Natural killer cell treated with Interleukin-12 subunit alpha and Interleukin-12 subunit beta and Interleukin-15 and Interleukin-18, amount 100 ng/mL, for 72 hours (primary cell): ENCODE data around the gene KCNS1. TPM values are rescaled to one million over a fixed set of nuclear protein-coding genes. Genes with fewer than 3 reads are reported as not detected.

Experiments used
- ATAC-seq, 2 donors: fragments of 150-1000 bp; cut with Tn5 transposase in 1 of 2; sonication (Bioruptor Pico), chemical (Tn5 transposase) in 1 of 2; 2 replicates each; pipeline ENCODE4 v1.10.0; 2021
- DNase-seq: peaks from one replicate; pipeline ENCODE4 v3.0.0; 2022; ENCODE audit warnings: low spot score
- H3K27ac Mint-ChIP-seq, 2 donors: 1 replicate in 1 of 2; 2 replicates in 1 of 2; pipeline ENCODE4 v1.8.0; 2022; ENCODE audit warnings: mixed read lengths in 2 of 2, mild to moderate bottlenecking in 1 of 2, moderate library complexity in 1 of 2
- H3K27me3 Mint-ChIP-seq, 2 donors: 1 replicate in 1 of 2; 2 replicates in 1 of 2; pipeline ENCODE4 v1.8.0; 2022; ENCODE audit warnings: mixed read lengths in 2 of 2
- H3K36me3 Mint-ChIP-seq: one replicate; pipeline ENCODE4 v1.8.0; 2022; ENCODE audit warnings: mixed read lengths
- H3K4me1 Mint-ChIP-seq, 2 donors: 1 replicate in 1 of 2; 2 replicates in 1 of 2; pipeline ENCODE4 v1.8.0; 2022; ENCODE audit warnings: low read depth in 2 of 2, mixed read lengths in 2 of 2, mild to moderate bottlenecking in 1 of 2
- H3K4me3 Mint-ChIP-seq: one replicate; pipeline ENCODE4 v1.8.0; 2022; ENCODE audit warnings: mixed read lengths
- H3K9me3 Mint-ChIP-seq: 2 replicates; pipeline ENCODE4 v1.8.0; 2022; ENCODE audit warnings: mixed read lengths
- total RNA-seq, 2 donors: library from RNA; stranded (reverse); gene quantifications; one replicate each; pipeline ENCODE4 v1.2.3, GENCODE V29; 2022

KCNS1 gene
- total RNA-seq, 2 donors from 2014 or later = 0.24 to 0.33 TPM

GRCh38 chr20:45115829-45116228, 14.9 kb upstream of the KCNS1 start:
- ATAC-seq (no peak), DNase-seq (no peak)
- Mint-ChIP-seq H3K27ac (no peak overlapping the region), H3K4me3 (no peak overlapping the region), H3K9me3 (no peaks in the 10 kb centered on the region), H3K4me1 (peaks cover 0 to 3% of the 10 kb centered on the region in 2 donors), H3K27me3 (peaks cover 9 to 18% of the 10 kb centered on the region in 2 donors), H3K36me3 (no peaks in the 10 kb centered on the region)

GRCh38 chr20:45115386-45115774, 14.5 kb upstream of the KCNS1 start:
- Mint-ChIP-seq H3K27me3 (peaks cover 8 to 15% of the 10 kb centered on the region in 2 donors), H3K27ac (no peak overlapping the region), H3K4me3 (no peak overlapping the region), H3K9me3 (no peaks in the 10 kb centered on the region), H3K4me1 (peaks cover 0 to 3% of the 10 kb centered on the region in 2 donors), H3K36me3 (no peaks in the 10 kb centered on the region)
- ATAC-seq = no peak
- no peak for DNase-seq

GRCh38 chr20:45114465-45115385, 13.8 kb upstream of the KCNS1 start, which contains the start of gene WFDC5:
TSS of gene WFDC5 (minus strand) at chr20:45115174. CDS start at chr20:45115083, 91 bp downstream.
- ATAC-seq = peak in 1 of 2 donors; percentile 56
- Mint-ChIP-seq H3K9me3 (no peaks in the 10 kb centered on the region), H3K4me1 (peaks cover 0 to 3% of the 10 kb centered on the region in 2 donors), H3K36me3 (no peaks in the 10 kb centered on the region), H3K27me3 (peaks cover 5 to 10% of the 10 kb centered on the region in 2 donors), H3K27ac (no peak within 1 kb of the TSS), H3K4me3 (no peak within 1 kb of the TSS)
- no peak for DNase-seq

- H3K4me3 Mint-ChIP-seq = no peak overlapping the region
- H3K9me3 Mint-ChIP-seq = no peaks in the 10 kb centered on the region
- H3K27ac Mint-ChIP-seq = no peak overlapping the region
- no peaks in the 10 kb centered on the region for H3K36me3 Mint-ChIP-seq
- ATAC-seq = no peak
- DNase-seq = no peak
- H3K4me1 Mint-ChIP-seq = peaks cover 0 to 3% of the 10 kb centered on the region in 2 donors
- peaks cover 5 to 10% of the 10 kb centered on the region in 2 donors for H3K27me3 Mint-ChIP-seq
These were observed 12.9 kb upstream of the KCNS1 start for GRCh38 chr20:45113865-45114264.

GRCh38 chr20:45112754-45113153, 11.8 kb upstream of the KCNS1 start:
- no peak for ATAC-seq
- no peak for DNase-seq
- no peak overlapping the region for H3K4me3 Mint-ChIP-seq
- no peaks in the 10 kb centered on the region for H3K9me3 Mint-ChIP-seq
- H3K27me3 Mint-ChIP-seq = peaks cover 5% of the 10 kb centered on the region in 2 donors
- H3K36me3 Mint-ChIP-seq = no peaks in the 10 kb centered on the region
- H3K4me1 Mint-ChIP-seq = peaks cover 0 to 3% of the 10 kb centered on the region in 2 donors
- no peak overlapping the region for H3K27ac Mint-ChIP-seq

- ATAC-seq (no peak), DNase-seq (no peak)
- Mint-ChIP-seq H3K4me1 (peaks cover 0 to 3% of the 10 kb centered on the region in 2 donors), H3K36me3 (no peaks in the 10 kb centered on the region), H3K9me3 (no peaks in the 10 kb centered on the region), H3K4me3 (no peak overlapping the region), H3K27me3 (peaks cover 0 to 7% of the 10 kb centered on the region in 2 donors), H3K27ac (no peak overlapping the region)
These were observed 11.0 kb upstream of the KCNS1 start for GRCh38 chr20:45111799-45112471.

GRCh38 chr20:45111285-45111684, 10.4 kb upstream of the KCNS1 start:
- no peak overlapping the region for H3K27ac Mint-ChIP-seq
- H3K4me1 Mint-ChIP-seq = peaks cover 0 to 3% of the 10 kb centered on the region in 2 donors
- H3K36me3 Mint-ChIP-seq = no peaks in the 10 kb centered on the region

GRCh38 chr20:45110301-45110700, 9.4 kb upstream of the KCNS1 start:
- no peak for ATAC-seq
- Mint-ChIP-seq H3K27ac (no peak overlapping the region), H3K4me3 (no peak overlapping the region), H3K27me3 (peaks cover 0 to 7% of the 10 kb centered on the region in 2 donors), H3K9me3 (no peaks in the 10 kb centered on the region), H3K4me1 (peaks cover 0 to 3% of the 10 kb centered on the region in 2 donors), H3K36me3 (no peaks in the 10 kb centered on the region)
- no peak for DNase-seq

More at GRCh38 chr20:45111285-45111684, 10.4 kb upstream of the KCNS1 start:
- ATAC-seq (no peak), DNase-seq (no peak)
- peaks cover 0 to 7% of the 10 kb centered on the region in 2 donors for H3K27me3 Mint-ChIP-seq
- no peak overlapping the region for H3K4me3 Mint-ChIP-seq
- no peaks in the 10 kb centered on the region for H3K9me3 Mint-ChIP-seq

GRCh38 chr20:45109634-45110033, 8.7 kb upstream of the KCNS1 start:
- ATAC-seq (no peak), DNase-seq (no peak)
- peaks cover 6 to 12% of the 10 kb centered on the region in 2 donors for H3K27me3 Mint-ChIP-seq
- no peaks in the 10 kb centered on the region for H3K9me3 Mint-ChIP-seq
- H3K4me3 Mint-ChIP-seq = no peak overlapping the region
- no peak overlapping the region for H3K27ac Mint-ChIP-seq
- no peaks in the 10 kb centered on the region for H3K4me1 Mint-ChIP-seq
- H3K36me3 Mint-ChIP-seq = no peaks in the 10 kb centered on the region

GRCh38 chr20:45105317-45105716, 4.4 kb upstream of the KCNS1 start:
- no peak for DNase-seq
- H3K27ac Mint-ChIP-seq = no peak overlapping the region
- H3K36me3 Mint-ChIP-seq = no peaks in the 10 kb centered on the region
- H3K9me3 Mint-ChIP-seq = no peaks in the 10 kb centered on the region
- ATAC-seq = no peak
- peaks cover 0 to 3% of the 10 kb centered on the region in 2 donors for H3K4me1 Mint-ChIP-seq
- peaks cover 18 to 28% of the 10 kb centered on the region in 2 donors for H3K27me3 Mint-ChIP-seq
- no peak overlapping the region for H3K4me3 Mint-ChIP-seq

GRCh38 chr20:45104786-45105185, 3.9 kb upstream of the KCNS1 start:
- H3K9me3 Mint-ChIP-seq = no peaks in the 10 kb centered on the region

GRCh38 chr20:45103072-45103471, 2.1 kb upstream of the KCNS1 start:
- ATAC-seq = no peak
- Mint-ChIP-seq H3K4me1 (peaks cover 0 to 8% of the 10 kb centered on the region in 2 donors), H3K27ac (no peak overlapping the region), H3K27me3 (peaks cover 31 to 45% of the 10 kb centered on the region in 2 donors), H3K36me3 (no peaks in the 10 kb centered on the region), H3K4me3 (no peak overlapping the region), H3K9me3 (no peaks in the 10 kb centered on the region)
- no peak for DNase-seq

More at GRCh38 chr20:45104786-45105185, 3.9 kb upstream of the KCNS1 start:
- Mint-ChIP-seq H3K36me3 (no peaks in the 10 kb centered on the region), H3K4me3 (no peak overlapping the region), H3K27me3 (peaks cover 24 to 34% of the 10 kb centered on the region in 2 donors), H3K27ac (no peak overlapping the region), H3K4me1 (peaks cover 0 to 3% of the 10 kb centered on the region in 2 donors)
- DNase-seq (no peak), ATAC-seq (no peak)

- DNase-seq (no peak), ATAC-seq (no peak)
- Mint-ChIP-seq H3K4me3 (no peak overlapping the region), H3K9me3 (no peaks in the 10 kb centered on the region), H3K27me3 (peaks cover 30 to 45% of the 10 kb centered on the region in 2 donors), H3K27ac (no peak overlapping the region), H3K36me3 (no peaks in the 10 kb centered on the region), H3K4me1 (peaks cover 0 to 12% of the 10 kb centered on the region in 2 donors)
These were observed 465 bp upstream of the KCNS1 start for GRCh38 chr20:45101333-45101850.
